GM21723 (cell line): ENCODE measurements around the gene AGBL4.
A peak's percentile ranks its signal among the peaks of the same experiment; 100 is the strongest.

Experiments used
- ATAC-seq: cut with Tn5 transposase; IDR thresholded peaks from one replicate; pipeline ENCODE4 v1.9.1; 2021; ENCODE audit warnings: mild to moderate bottlenecking, moderate library complexity; ENCODE audit not compliant: unreplicated experiment

Gene AGBL4

GRCh38 chr1:48741380-48741779, 1282.4 kb downstream of the AGBL4 start:
- no peak for ATAC-seq

- no peak for ATAC-seq
Measured at GRCh38 chr1:48740621-48741020, 1283.1 kb downstream of the AGBL4 start.

GRCh38 chr1:48739091-48739490, 1284.7 kb downstream of the AGBL4 start:
- no peak for ATAC-seq

- ATAC-seq = no peak
Measured at GRCh38 chr1:48738356-48738755, 1285.4 kb downstream of the AGBL4 start.

DNA sequence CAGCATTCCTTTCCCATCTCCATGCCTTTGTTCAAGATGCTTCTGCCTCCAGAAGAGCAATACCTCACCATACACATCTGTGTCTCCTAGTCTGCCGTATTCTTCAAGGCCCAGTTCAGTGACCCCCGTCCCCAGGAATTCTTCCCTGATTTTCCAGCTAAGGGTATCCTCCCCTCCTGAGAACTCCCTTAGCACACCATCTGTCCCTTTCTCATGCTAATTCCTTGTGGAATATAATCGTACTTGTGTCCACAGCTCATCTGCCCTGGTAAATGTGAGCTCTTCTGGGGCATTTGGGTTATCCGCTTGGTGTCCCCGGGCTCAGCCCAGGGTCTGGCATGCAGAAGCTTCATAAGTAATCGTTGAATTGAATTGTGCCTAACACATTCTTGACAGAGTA, 1288.0 kb downstream of the AGBL4 start:
- ATAC-seq = no peak

DNA sequence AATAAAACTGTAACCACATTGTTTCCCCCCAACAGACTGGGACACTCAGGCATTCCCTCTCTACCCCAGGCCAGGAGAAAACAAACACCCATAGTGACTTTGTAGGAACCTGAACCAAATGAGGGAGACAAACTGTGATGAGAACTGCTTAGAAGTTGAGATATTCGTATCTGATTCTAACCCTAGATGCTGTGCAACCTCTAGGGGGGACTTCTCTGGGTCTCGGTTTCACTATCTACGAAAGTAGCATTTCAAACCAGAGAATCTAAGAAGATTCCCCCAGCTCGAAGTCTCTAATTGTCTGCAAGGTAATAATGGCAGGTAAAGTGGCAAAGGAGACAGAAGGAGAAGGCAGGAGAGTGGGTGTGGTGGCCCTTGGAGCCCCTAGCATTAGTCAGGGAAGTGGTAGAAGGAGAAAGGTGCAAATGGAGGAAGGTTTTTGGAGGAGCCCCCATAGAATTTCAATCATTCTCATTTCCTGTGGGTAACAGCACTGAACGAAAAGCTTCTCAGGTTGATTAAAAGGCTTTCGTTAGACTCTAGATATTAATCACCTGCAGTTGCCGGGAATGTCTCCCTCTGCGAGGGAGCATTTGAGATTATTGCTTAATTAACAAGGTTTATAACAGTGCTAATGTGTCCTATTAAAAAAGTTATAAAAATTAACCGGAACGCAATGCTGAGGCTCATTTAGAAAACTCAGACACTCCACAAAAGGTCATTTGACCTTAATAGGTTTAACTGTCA, 1293.4 kb downstream of the AGBL4 start:
- ATAC-seq = peak; percentile 82

- no peak for ATAC-seq
Measured at GRCh38 chr1:48728584-48728983, 1295.2 kb downstream of the AGBL4 start.

DNA sequence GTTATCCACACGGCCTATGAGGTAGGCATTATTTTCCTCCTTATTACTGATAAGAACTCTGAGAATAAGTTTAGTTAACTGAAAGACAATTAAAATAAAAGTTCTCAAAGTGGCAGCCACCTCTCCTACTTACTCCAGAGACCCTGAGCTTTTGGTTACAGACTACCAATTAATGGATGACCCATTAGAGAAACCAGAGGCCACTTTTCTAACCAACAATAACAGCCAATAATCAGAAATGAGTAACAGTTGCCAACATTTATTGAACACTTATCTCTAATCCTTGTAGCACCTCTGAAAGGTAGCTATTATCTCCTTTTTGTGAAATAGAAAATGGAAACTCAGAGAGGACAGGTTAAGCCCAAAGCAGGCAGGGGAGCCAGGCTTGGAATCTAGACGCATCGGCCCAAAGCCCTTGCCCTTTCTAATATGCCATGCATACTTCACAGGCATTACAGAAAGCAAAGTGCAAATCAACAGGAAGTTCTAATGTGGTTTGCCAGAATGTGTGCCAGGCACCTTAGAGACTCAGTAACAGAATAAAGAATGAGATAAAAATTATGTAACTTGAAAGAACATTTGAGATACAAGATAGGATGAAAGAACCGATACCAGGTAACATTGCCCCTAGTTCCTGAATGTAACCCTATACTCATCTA, 1297.1 kb downstream of the AGBL4 start:
- no peak for ATAC-seq

DNA sequence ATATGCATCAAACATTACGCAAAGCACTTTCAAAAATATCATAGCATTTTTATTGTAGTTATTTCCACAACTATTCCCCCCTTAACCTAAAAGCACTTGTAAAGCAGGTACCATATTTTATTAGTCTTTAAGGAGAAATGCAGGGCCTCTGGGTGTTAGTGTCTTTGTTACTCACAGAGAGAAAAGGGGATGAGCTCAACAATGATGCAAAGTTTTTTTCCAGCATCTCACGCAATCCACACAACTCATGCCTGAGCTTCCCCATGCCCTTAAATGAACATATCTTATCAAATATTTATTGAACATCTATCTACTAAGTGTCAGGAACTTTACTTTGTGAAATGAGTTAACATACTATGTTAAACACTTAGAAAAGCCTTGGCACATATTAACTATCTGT, 1297.6 kb downstream of the AGBL4 start:
- ATAC-seq = no peak

- no peak for ATAC-seq
Measured at GRCh38 chr1:48725341-48726046, 1298.3 kb downstream of the AGBL4 start.

DNA sequence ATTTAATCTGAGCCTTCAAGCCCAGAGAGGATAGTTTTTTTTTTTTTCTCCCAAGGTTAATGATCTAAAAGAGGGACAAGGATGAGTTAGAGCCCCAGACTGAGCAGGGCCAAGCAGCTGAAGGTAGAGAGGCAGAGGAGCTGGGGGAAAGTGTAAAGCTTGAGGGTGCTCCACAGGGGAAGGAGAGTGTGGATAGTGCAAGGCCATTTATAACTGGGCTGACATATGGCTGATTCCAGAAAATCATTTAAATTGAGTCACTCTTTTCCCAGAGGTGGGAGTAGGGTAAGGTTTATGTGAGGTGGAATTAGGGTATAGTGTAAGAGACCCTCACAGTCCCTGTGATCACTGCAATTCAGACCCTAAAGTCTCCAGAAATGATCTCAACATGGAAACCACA, 1302.8 kb downstream of the AGBL4 start:
- ATAC-seq = no peak

- ATAC-seq = no peak
Measured at GRCh38 chr1:48718705-48719104, 1305.0 kb downstream of the AGBL4 start.

GRCh38 chr1:48718116-48718630, 1305.6 kb downstream of the AGBL4 start:
- ATAC-seq = no peak

DNA sequence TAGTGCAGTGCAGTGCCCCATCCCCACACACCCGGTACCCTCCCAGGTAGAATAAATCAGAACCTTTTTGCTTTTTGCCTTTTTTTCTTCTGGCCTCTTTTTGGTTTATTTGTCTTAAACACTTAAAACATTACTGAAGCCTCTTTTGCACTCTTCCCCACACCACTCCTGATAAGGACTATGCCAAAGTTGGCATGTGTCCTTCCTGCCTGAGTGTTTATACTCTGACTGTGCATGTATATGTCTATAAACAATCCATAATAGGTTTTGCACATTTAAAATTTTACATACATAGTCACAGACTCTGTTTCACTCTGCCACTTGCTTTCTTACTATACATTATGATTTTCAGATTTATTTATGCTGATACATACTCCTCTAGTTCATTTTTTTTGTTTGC, 1306.7 kb downstream of the AGBL4 start:
- no peak for ATAC-seq

DNA sequence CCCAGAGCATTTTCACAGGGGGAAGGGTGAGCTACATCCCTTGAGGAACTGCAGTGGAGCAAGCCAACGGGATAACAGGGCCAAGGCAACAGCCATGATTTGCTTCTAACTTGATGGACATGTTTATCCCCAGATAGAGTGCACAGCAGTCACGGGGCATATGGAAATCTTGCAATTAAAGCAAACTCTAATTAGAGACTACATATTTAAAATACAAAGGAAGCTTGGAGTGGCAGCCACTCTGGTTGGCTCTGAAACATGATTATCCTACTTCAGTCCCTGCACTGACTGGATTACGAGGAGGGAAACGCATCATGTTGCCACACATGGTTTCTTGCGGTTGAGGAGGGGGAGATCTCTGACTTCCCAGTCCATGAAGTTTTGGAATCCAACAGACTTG, 1307.8 kb downstream of the AGBL4 start:
- ATAC-seq = no peak

DNA sequence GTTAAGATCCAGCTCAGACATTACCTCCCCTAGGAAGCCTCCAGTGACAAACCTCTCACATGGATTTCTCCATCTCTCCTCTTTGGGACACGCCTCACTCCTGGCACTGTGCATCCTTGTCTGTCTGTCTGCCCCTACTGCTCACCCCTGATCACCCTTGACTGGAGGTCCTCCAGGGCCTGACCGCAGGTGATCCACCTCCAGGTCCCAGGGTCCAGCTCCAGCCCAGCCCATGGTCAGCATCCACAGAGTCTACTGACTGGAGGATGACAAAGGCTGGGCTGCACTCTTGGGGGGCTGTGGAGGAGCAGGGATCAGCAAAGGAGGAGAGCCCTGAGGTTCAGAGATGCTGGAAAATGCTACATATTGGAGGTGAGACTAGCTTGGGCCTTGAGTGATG, 1312.8 kb downstream of the AGBL4 start:
- ATAC-seq = no peak

- ATAC-seq = no peak
Measured at GRCh38 chr1:48710318-48710717, 1313.4 kb downstream of the AGBL4 start.

GRCh38 chr1:48704736-48705135, 1319.0 kb downstream of the AGBL4 start:
- ATAC-seq = no peak

DNA sequence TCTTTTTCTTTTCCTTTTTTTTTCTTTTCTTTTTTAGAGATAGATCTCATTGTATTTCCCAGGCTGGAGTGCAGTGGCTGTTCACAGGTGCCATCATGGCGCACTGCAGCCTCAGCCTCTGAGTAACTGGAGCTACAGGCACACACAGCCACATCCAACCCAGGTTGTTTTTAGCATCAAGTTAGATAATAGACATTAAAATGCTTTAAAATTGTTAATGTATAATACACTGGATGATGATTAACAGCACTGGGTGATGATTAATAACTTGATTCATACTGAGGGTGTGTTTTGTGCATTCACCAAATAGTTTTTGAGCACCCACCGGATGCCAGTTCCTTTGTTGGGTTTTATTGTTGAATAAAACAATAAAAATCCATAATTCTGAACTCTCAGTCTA, 1322.3 kb downstream of the AGBL4 start:
- no peak for ATAC-seq

DNA sequence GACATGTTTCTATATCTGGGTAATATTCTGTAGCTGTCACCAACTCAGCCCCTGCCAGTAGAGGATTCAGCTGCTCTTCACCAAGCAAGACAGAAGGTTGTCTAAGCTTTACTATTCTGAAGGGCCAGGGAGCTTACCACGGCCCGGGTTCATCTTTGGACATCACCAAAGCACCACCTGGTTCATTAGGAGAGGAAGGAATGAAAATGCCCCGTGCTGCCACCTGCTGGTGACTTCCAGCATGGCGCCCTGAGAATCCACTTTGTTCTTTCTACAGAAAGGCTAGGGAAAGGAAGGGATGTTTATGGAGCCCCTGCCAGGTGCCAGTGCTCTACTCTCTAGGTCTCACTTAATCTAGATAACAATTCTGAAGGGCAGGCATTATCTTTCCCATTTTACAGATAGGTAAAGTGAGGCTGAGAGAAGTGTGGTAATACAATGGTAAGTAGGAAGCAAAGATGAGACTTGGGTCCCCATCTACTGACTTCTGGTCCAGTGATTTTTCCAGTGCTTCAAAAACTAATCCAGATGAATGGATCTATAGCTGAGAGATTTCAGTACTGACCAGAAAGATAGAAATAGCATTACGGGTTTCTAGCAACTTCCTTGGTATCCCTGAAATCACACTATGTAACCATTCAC, 1326.6 kb downstream of the AGBL4 start:
- ATAC-seq = peak; percentile 73

GRCh38 chr1:48695161-48695560, 1328.6 kb downstream of the AGBL4 start:
- no peak for ATAC-seq
